MCF 10A (cell line): Measurements from ENCODE around the gene STARD13. TPM values are rescaled to one million over a fixed set of nuclear protein-coding genes. Genes with fewer than 3 reads are reported as not detected.
A peak's percentile ranks its signal among the peaks of the same experiment; 100 is the strongest.

Experiments
- BruUV-seq: library from RNA; stranded (reverse); fragments of 400-500 nt; replicated peaks from 2 replicates; lab custom pipeline; 2021; lab: Mats Ljungman, UMichigan
- CTCF ChIA-PET: fragments of 300-600 bp; sonication (Branson Sonifier 250); formaldehyde crosslinking; extraction: SDS; loops from one replicate; lab custom pipeline; 2021; ENCODE audit warnings: antibody characterized with exemption, inconsistent platforms; lab: Yijun Ruan, JAX
- POLR2A ChIA-PET: fragments of 300-600, 350-650 bp; sonication (Branson Sonifier 250); formaldehyde crosslinking; extraction: SDS; loops from one replicate; lab custom pipeline; 2020; ENCODE audit warnings: antibody characterized with exemption, inconsistent platforms; lab: Yijun Ruan, JAX
- DNase-seq: peaks from one replicate; pipeline ENCODE4 v3.0.0-alpha.2; 2018; ENCODE audit not compliant: unreplicated experiment
- H3K27ac Mint-ChIP-seq: one replicate; pipeline ENCODE4 v1.8.0; 2022; ENCODE audit warnings: mild to moderate bottlenecking, low read depth, mixed read lengths; ENCODE audit not compliant: unreplicated experiment
- H3K27me3 Mint-ChIP-seq: one replicate; pipeline ENCODE4 v1.8.0; 2022; ENCODE audit warnings: mixed read lengths; ENCODE audit not compliant: insufficient read depth, unreplicated experiment
- H3K36me3 Mint-ChIP-seq: one replicate; pipeline ENCODE4 v1.8.0; 2022; ENCODE audit warnings: mild to moderate bottlenecking, moderate library complexity, mixed read lengths; ENCODE audit not compliant: insufficient read depth, unreplicated experiment
- H3K4me1 Mint-ChIP-seq: one replicate; pipeline ENCODE4 v1.8.0; 2022; ENCODE audit warnings: mixed read lengths; ENCODE audit not compliant: insufficient read depth, unreplicated experiment
- H3K4me3 Mint-ChIP-seq: one replicate; pipeline ENCODE4 v1.8.0; 2022; ENCODE audit warnings: mild to moderate bottlenecking, moderate library complexity, mixed read lengths; ENCODE audit not compliant: unreplicated experiment
- H3K9me3 Mint-ChIP-seq: one replicate; pipeline ENCODE4 v1.8.0; 2022; ENCODE audit warnings: mixed read lengths; ENCODE audit not compliant: unreplicated experiment
- intact Hi-C: fragments of 100-400 bp; cut with micrococcal nuclease; formaldehyde crosslinking; loops from 2 replicates; pipeline ENCODE4 v1.14.1; 2022
- total RNA-seq: library from RNA; stranded (reverse); gene quantifications from 2 replicates; pipeline ENCODE4 v1.2.3, GENCODE V29; 2022
- TF ChIP-seq, protein P1 (sequence below): fragments of 200-600 bp; IDR thresholded peaks from one replicate; pipeline ENCODE4 v1.8.0; 2022; ENCODE audit warnings: antibody characterized with exemption, mild to moderate bottlenecking; ENCODE audit not compliant: unreplicated experiment

STARD13 gene
- total RNA-seq, 1 experiment from 2014 or later = 31.9 TPM

DNA sequence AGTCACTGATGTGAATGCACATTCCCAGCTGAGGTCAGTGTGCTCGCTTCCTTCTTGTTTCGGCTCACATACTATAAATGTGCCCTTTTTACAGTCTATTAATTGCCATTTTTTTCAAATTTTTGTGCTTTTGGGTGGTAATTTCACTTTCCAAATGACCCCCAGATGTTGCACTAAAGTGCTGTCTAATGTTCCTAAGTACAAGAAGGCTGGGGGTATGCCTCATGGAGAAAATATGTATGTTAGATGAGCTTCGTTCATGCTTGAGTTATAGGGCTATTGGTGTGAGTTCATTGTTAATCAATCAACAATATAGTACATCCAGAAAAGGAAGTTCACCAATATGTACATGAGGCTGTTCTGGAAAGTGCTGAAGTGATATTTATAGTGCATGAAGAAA lies 184.7 kb downstream of the STARD13 start:
- POLR2A ChIA-PET = no interaction called here
- CTCF ChIA-PET = interaction anchor here (0.9 kb wide), 1 partner anchor 12 kb away, joined by 3 read pairs; no protein-coding TSS in a partner anchor
- H3K27me3 Mint-ChIP-seq = no peaks in the 10 kb centered on the region
- TSS peak; percentile 3 for BruUV-seq
- intact Hi-C loops = no loop called here
- no peaks in the 10 kb centered on the region for H3K4me1 Mint-ChIP-seq
- no peak overlapping the region for H3K4me3 Mint-ChIP-seq
- peaks cover 28% of the 10 kb centered on the region for H3K36me3 Mint-ChIP-seq
- no peak for DNase-seq
- H3K9me3 Mint-ChIP-seq = no peaks in the 10 kb centered on the region
- TF ChIP-seq, protein P1, sequence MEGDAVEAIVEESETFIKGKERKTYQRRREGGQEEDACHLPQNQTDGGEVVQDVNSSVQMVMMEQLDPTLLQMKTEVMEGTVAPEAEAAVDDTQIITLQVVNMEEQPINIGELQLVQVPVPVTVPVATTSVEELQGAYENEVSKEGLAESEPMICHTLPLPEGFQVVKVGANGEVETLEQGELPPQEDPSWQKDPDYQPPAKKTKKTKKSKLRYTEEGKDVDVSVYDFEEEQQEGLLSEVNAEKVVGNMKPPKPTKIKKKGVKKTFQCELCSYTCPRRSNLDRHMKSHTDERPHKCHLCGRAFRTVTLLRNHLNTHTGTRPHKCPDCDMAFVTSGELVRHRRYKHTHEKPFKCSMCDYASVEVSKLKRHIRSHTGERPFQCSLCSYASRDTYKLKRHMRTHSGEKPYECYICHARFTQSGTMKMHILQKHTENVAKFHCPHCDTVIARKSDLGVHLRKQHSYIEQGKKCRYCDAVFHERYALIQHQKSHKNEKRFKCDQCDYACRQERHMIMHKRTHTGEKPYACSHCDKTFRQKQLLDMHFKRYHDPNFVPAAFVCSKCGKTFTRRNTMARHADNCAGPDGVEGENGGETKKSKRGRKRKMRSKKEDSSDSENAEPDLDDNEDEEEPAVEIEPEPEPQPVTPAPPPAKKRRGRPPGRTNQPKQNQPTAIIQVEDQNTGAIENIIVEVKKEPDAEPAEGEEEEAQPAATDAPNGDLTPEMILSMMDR = no peak
- no peak overlapping the region for H3K27ac Mint-ChIP-seq

- BruUV-seq = no TSS peak
- no peak overlapping the region for H3K4me3 Mint-ChIP-seq
- no peaks in the 10 kb centered on the region for H3K9me3 Mint-ChIP-seq
- no peaks in the 10 kb centered on the region for H3K27me3 Mint-ChIP-seq
- no peaks in the 10 kb centered on the region for H3K4me1 Mint-ChIP-seq
- H3K36me3 Mint-ChIP-seq = peaks cover 18% of the 10 kb centered on the region
- DNase-seq = no peak
- POLR2A ChIA-PET = no interaction called here
- TF ChIP-seq, protein P1 = no peak
- intact Hi-C loops = no loop called here
- CTCF ChIA-PET = interaction anchor here (0.9 kb wide), 1 partner anchor 47 kb away, joined by 3 read pairs; no protein-coding TSS in a partner anchor
- no peak overlapping the region for H3K27ac Mint-ChIP-seq
These were observed 185.7 kb downstream of the STARD13 start for GRCh38 chr13:33099860-33100259.

DNA sequence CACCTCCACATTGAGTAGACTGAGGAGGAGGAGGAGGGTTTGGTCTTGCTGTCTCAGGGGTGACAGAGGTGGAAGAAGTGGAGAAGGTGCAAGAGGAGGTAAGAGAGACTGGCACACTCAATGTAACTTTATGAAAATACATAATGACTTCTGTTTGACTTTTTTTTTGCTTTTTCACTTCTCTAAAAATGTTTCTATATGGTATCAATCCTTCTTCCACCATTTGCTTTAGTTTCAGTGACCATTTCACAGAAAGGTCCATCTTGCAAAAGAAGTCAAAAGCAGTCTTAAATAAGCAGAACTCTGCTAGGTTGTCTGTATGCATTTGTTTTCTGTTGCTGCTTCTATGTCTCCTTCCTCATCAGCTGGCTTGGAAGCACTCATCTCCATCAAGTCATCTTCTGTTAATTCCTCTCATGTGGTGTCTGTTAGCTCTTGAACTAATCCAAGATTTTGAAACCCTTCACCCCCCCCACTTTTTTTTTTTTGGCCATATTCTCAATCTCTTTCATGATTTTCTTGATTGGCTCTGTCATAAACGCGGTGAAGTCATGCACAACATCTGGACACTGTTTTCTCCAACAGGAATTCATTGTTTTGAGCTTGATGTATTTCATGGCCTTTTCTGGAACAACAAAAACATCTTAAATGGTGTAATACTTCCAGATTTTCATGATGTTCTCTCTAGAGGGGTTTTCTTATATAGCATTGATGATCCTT lies 188.5 kb downstream of the STARD13 start:
- no peaks in the 10 kb centered on the region for H3K4me1 Mint-ChIP-seq
- no peak overlapping the region for H3K27ac Mint-ChIP-seq
- no peaks in the 10 kb centered on the region for H3K36me3 Mint-ChIP-seq
- no peak overlapping the region for H3K4me3 Mint-ChIP-seq
- no peaks in the 10 kb centered on the region for H3K9me3 Mint-ChIP-seq
- TF ChIP-seq, protein P1 = no peak
- no peaks in the 10 kb centered on the region for H3K27me3 Mint-ChIP-seq
- no peak for DNase-seq
- BruUV-seq = no TSS peak
- ChIA-PET CTCF (interaction anchor here (0.6 kb wide), 1 partner anchor 373 kb away, joined by 3 read pairs; no protein-coding TSS in a partner anchor), POLR2A (no interaction called here)
- intact Hi-C loops = no loop called here

- ChIA-PET POLR2A (no interaction called here), CTCF (no interaction called here)
- no peaks in the 10 kb centered on the region for H3K9me3 Mint-ChIP-seq
- no peaks in the 10 kb centered on the region for H3K4me1 Mint-ChIP-seq
- no peaks in the 10 kb centered on the region for H3K36me3 Mint-ChIP-seq
- no peaks in the 10 kb centered on the region for H3K27me3 Mint-ChIP-seq
- no peak overlapping the region for H3K27ac Mint-ChIP-seq
- intact Hi-C loops = no loop called here
- DNase-seq = no peak
- H3K4me3 Mint-ChIP-seq = no peak overlapping the region
- BruUV-seq = no TSS peak
- TF ChIP-seq, protein P1 = no peak
These were observed 193.2 kb downstream of the STARD13 start for GRCh38 chr13:33092073-33092987.
